KMS-11 (cell line): ENCODE results near the gene AGMAT.

Source experiments
- H2AFZ ChIP-seq: fragments of 200-600 bp; sonication (generic); 2 replicates; pipeline ENCODE4 v1.6.1; 2016; ENCODE audit warnings: antibody characterized with exemption, mixed run types, low read depth
- H3K27ac ChIP-seq: fragments of 200-600 bp; sonication (generic); 2 replicates; pipeline ENCODE4 v1.6.1; 2016; ENCODE audit warnings: mild to moderate bottlenecking, mixed run types
- H3K27me3 ChIP-seq: fragments of 200-600 bp; sonication (generic); 2 replicates; pipeline ENCODE4 v1.6.1; 2017; ENCODE audit warnings: mild to moderate bottlenecking, low read depth, mixed run types, moderate library complexity; ENCODE audit not compliant: insufficient read depth
- H3K36me3 ChIP-seq: fragments of 200-600 bp; sonication (generic); 2 replicates; pipeline ENCODE4 v1.6.1; 2017; ENCODE audit warnings: mild to moderate bottlenecking, mixed run types; ENCODE audit not compliant: insufficient read depth
- H3K4me1 ChIP-seq: fragments of 200-600 bp; sonication (generic); 2 replicates; pipeline ENCODE4 v1.6.1; 2016; ENCODE audit warnings: mild to moderate bottlenecking, low read depth, mixed run types; ENCODE audit not compliant: poor library complexity, severe bottlenecking
- H3K4me2 ChIP-seq: fragments of 200-600 bp; sonication (generic); 2 replicates; pipeline ENCODE4 v1.7.0; 2016; ENCODE audit warnings: mild to moderate bottlenecking, mixed run types
- H3K4me3 ChIP-seq: fragments of 200-600 bp; sonication (generic); IDR thresholded peaks from 2 replicates; pipeline ENCODE4 v1.6.1; 2017; ENCODE audit warnings: low read depth, low read length, mixed read lengths; ENCODE audit not compliant: insufficient read depth
- H3K79me2 ChIP-seq: fragments of 200-600 bp; sonication (generic); 2 replicates; pipeline ENCODE4 v1.6.1; 2016; ENCODE audit warnings: low read depth, mixed run types; ENCODE audit not compliant: insufficient read depth
- H3K9ac ChIP-seq: fragments of 200-600 bp; sonication (generic); 2 replicates; pipeline ENCODE4 v1.6.1; 2016; ENCODE audit warnings: mild to moderate bottlenecking, mixed run types
- H4K20me1 ChIP-seq: fragments of 200-600 bp; sonication (generic); 2 replicates; pipeline ENCODE4 v1.6.1; 2016; ENCODE audit warnings: mild to moderate bottlenecking, mixed run types; ENCODE audit not compliant: insufficient read depth
- CTCF ChIP-seq: fragments of 200-600 bp; sonication (generic); conservative IDR thresholded peaks from 2 replicates; pipeline ENCODE4 v1.6.1; 2017; ENCODE audit warnings: low read depth, mild to moderate bottlenecking, antibody characterized with exemption, low read length, moderate library complexity, mixed read lengths

AGMAT gene

GRCh38 chr1:15557594-15557993, 27.3 kb downstream of the AGMAT start:
- Histone ChIP-seq H3K4me3 (no peak overlapping the region), H3K4me1 (no peaks in the 10 kb centered on the region), H3K79me2 (no peaks in the 10 kb centered on the region), H3K36me3 (no peaks in the 10 kb centered on the region), H4K20me1 (no peaks in the 10 kb centered on the region), H3K27me3 (no peaks in the 10 kb centered on the region), H2AFZ (no peak overlapping the region), H3K9ac (no peak overlapping the region), H3K4me2 (no peak overlapping the region), H3K27ac (no peak overlapping the region)
- TF ChIP-seq CTCF, result no peak

- TF ChIP-seq CTCF, result no peak
- no peak overlapping the region for H3K9ac ChIP-seq
- H3K27me3 ChIP-seq, result no peaks in the 10 kb centered on the region
These were observed 27.8 kb downstream of the AGMAT start for GRCh38 chr1:15557008-15557407.

GRCh38 chr1:15550573-15550972, 34.3 kb downstream of the AGMAT start:
- H3K36me3 ChIP-seq, result no peaks in the 10 kb centered on the region
- H2AFZ ChIP-seq, result no peak overlapping the region
- no peaks in the 10 kb centered on the region for H4K20me1 ChIP-seq
- TF ChIP-seq CTCF, result no peak
- H3K79me2 ChIP-seq, result no peaks in the 10 kb centered on the region
- H3K27me3 ChIP-seq, result no peaks in the 10 kb centered on the region
- no peak overlapping the region for H3K4me3 ChIP-seq
- H3K4me1 ChIP-seq, result peaks cover 29% of the 10 kb centered on the region
- H3K27ac ChIP-seq, result no peak overlapping the region
- no peak overlapping the region for H3K4me2 ChIP-seq
- H3K9ac ChIP-seq, result no peak overlapping the region

More at GRCh38 chr1:15557008-15557407, 27.8 kb downstream of the AGMAT start:
- Histone ChIP-seq H3K4me2 (no peak overlapping the region), H2AFZ (no peak overlapping the region), H4K20me1 (no peaks in the 10 kb centered on the region), H3K4me3 (no peak overlapping the region), H3K27ac (no peak overlapping the region), H3K4me1 (no peaks in the 10 kb centered on the region), H3K79me2 (no peaks in the 10 kb centered on the region), H3K36me3 (no peaks in the 10 kb centered on the region)

- H3K27ac ChIP-seq, result no peak overlapping the region
- no peak for TF ChIP-seq CTCF
- H3K4me2 ChIP-seq, result no peak overlapping the region
- H4K20me1 ChIP-seq, result no peaks in the 10 kb centered on the region
- H3K4me3 ChIP-seq, result no peak overlapping the region
- H3K4me1 ChIP-seq, result peaks cover 29% of the 10 kb centered on the region
- H3K36me3 ChIP-seq, result no peaks in the 10 kb centered on the region
- no peak overlapping the region for H3K9ac ChIP-seq
- no peaks in the 10 kb centered on the region for H3K27me3 ChIP-seq
- no peak overlapping the region for H2AFZ ChIP-seq
- no peaks in the 10 kb centered on the region for H3K79me2 ChIP-seq
These were observed 38.2 kb downstream of the AGMAT start for GRCh38 chr1:15546641-15547040.
